IPS-18c (cell line): ENCODE data around the gene SLC36A1.
A peak's percentile ranks its signal among the peaks of the same experiment; 100 is the strongest.

Experiments
- H3K4me3 ChIP-seq: 2 replicates; pipeline ENCODE4 v1.7.0; 2013; ENCODE audit warnings: low read depth, mild to moderate bottlenecking, low read length, moderate library complexity; ENCODE audit not compliant: insufficient read depth
- H3K9me3 ChIP-seq: one replicate; pipeline ENCODE4 v1.6.1; 2013; ENCODE audit warnings: mild to moderate bottlenecking, low read length, moderate library complexity; ENCODE audit not compliant: control insufficient read depth, insufficient read depth

SLC36A1 gene

GRCh38 chr5:151448038-151448985 lies 909 bp downstream of the SLC36A1 start:
- Histone ChIP-seq H3K4me3 (peak overlapping the region; percentile 56), H3K9me3 (no peaks in the 10 kb centered on the region)

- H3K9me3 ChIP-seq, result no peaks in the 10 kb centered on the region
- no peak overlapping the region for H3K4me3 ChIP-seq
Measured at GRCh38 chr5:151449297-151449696, 1.9 kb downstream of the SLC36A1 start.

GRCh38 chr5:151449839-151450238 lies 2.4 kb downstream of the SLC36A1 start:
- no peaks in the 10 kb centered on the region for H3K9me3 ChIP-seq
- no peak overlapping the region for H3K4me3 ChIP-seq

GRCh38 chr5:151450605-151451004 lies 3.2 kb downstream of the SLC36A1 start:
- H3K4me3 ChIP-seq, result no peak overlapping the region

GRCh38 chr5:151451626-151452520 lies 4.5 kb downstream of the SLC36A1 start:
- Histone ChIP-seq H3K4me3 (no peak overlapping the region), H3K9me3 (no peaks in the 10 kb centered on the region)

More at GRCh38 chr5:151450605-151451004, 3.2 kb downstream of the SLC36A1 start:
- H3K9me3 ChIP-seq, result no peaks in the 10 kb centered on the region

GRCh38 chr5:151454166-151454565 lies 6.8 kb downstream of the SLC36A1 start:
- Histone ChIP-seq H3K9me3 (no peaks in the 10 kb centered on the region), H3K4me3 (no peak overlapping the region)

- Histone ChIP-seq H3K4me3 (no peak overlapping the region), H3K9me3 (no peaks in the 10 kb centered on the region)
Measured at GRCh38 chr5:151454889-151455288, 7.5 kb downstream of the SLC36A1 start.

- no peaks in the 10 kb centered on the region for H3K9me3 ChIP-seq
- no peak overlapping the region for H3K4me3 ChIP-seq
Measured at GRCh38 chr5:151456321-151456940, 9.0 kb downstream of the SLC36A1 start.

- no peak overlapping the region for H3K4me3 ChIP-seq
Measured at GRCh38 chr5:151458314-151458713, 10.9 kb downstream of the SLC36A1 start.

GRCh38 chr5:151459680-151460324 lies 12.4 kb downstream of the SLC36A1 start:
- Histone ChIP-seq H3K9me3 (no peaks in the 10 kb centered on the region), H3K4me3 (no peak overlapping the region)

More at GRCh38 chr5:151458314-151458713, 10.9 kb downstream of the SLC36A1 start:
- no peaks in the 10 kb centered on the region for H3K9me3 ChIP-seq

GRCh38 chr5:151461312-151461711 lies 13.9 kb downstream of the SLC36A1 start:
- H3K9me3 ChIP-seq, result no peaks in the 10 kb centered on the region

GRCh38 chr5:151463137-151464029 lies 16.0 kb downstream of the SLC36A1 start:
- Histone ChIP-seq H3K4me3 (no peak overlapping the region), H3K9me3 (no peaks in the 10 kb centered on the region)

More at GRCh38 chr5:151461312-151461711, 13.9 kb downstream of the SLC36A1 start:
- H3K4me3 ChIP-seq, result no peak overlapping the region

GRCh38 chr5:151464101-151464500 lies 16.7 kb downstream of the SLC36A1 start:
- no peak overlapping the region for H3K4me3 ChIP-seq
- H3K9me3 ChIP-seq, result no peaks in the 10 kb centered on the region

GRCh38 chr5:151465476-151465875 lies 18.1 kb downstream of the SLC36A1 start:
- no peak overlapping the region for H3K4me3 ChIP-seq
- H3K9me3 ChIP-seq, result no peaks in the 10 kb centered on the region

- Histone ChIP-seq H3K9me3 (no peaks in the 10 kb centered on the region), H3K4me3 (no peak overlapping the region)
Measured at GRCh38 chr5:151467576-151467975, 20.2 kb downstream of the SLC36A1 start.

GRCh38 chr5:151469386-151469785 lies 22.0 kb downstream of the SLC36A1 start:
- no peaks in the 10 kb centered on the region for H3K9me3 ChIP-seq
- no peak overlapping the region for H3K4me3 ChIP-seq
